ENCODE data around the gene SLC38A2.

The SLC38A2 gene

DNA sequence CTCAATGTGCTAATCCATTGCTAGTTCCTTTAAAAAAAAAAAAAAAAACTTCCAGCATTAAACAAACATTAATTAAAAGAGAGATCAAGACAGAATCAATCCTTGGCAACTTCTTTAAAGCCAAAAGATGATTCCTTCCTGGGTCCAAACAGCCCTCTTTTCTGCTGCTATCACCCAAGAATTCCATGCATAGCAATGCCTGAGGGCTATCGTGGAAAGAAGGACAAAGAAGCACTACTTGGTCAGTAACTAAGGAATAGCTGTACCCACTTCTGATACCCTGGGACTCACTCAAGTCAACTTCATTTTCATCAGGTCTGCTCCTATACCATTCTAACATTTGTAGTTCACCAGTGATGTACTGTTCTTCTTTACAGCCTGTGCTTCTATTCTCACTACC is 51.8 kb downstream of the SLC38A2 start:
- H3K4me3 ChIP-seq (replicated peaks; ENCODE audit: low read depth, low read length), result no peak overlapping the region
- DNase-seq (ENCODE audit: low read depth), result no peak
- TF ChIP-seq, protein P1, sequence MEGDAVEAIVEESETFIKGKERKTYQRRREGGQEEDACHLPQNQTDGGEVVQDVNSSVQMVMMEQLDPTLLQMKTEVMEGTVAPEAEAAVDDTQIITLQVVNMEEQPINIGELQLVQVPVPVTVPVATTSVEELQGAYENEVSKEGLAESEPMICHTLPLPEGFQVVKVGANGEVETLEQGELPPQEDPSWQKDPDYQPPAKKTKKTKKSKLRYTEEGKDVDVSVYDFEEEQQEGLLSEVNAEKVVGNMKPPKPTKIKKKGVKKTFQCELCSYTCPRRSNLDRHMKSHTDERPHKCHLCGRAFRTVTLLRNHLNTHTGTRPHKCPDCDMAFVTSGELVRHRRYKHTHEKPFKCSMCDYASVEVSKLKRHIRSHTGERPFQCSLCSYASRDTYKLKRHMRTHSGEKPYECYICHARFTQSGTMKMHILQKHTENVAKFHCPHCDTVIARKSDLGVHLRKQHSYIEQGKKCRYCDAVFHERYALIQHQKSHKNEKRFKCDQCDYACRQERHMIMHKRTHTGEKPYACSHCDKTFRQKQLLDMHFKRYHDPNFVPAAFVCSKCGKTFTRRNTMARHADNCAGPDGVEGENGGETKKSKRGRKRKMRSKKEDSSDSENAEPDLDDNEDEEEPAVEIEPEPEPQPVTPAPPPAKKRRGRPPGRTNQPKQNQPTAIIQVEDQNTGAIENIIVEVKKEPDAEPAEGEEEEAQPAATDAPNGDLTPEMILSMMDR (IDR thresholded peaks at IDR 0.05; ENCODE audit: low read length, missing control alignments), result no peak

DNA sequence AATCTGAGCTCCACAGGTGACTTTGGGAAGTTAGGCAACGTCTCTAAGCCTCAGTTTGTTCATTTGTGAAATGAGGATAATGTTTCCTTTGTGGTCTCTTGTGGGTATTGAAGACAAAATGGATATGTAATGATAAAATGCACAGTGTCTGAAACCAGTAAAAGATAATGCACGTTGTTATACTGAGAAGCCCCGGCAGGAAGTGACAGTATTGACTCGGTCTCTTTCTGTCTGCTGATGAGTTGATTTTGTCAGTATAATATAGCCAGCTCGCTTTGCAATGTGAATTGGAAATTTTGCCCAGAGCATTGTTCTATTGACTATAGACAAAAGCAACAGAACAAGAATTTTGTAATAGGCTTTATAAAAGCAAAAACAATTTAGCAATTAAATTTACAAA is 54.5 kb downstream of the SLC38A2 start:
- TF ChIP-seq, protein P1 (IDR thresholded peaks at IDR 0.05; ENCODE audit: low read length, missing control alignments), result no peak
- no peak for DNase-seq (ENCODE audit: low read depth)
- no peak overlapping the region for H3K4me3 ChIP-seq (replicated peaks; ENCODE audit: low read depth, low read length)
